HL-60 (cell line): ENCODE measurements around the gene IBA57.

ENCODE experiments used
- DNase-seq, 2 experiments: peaks; one replicate each; pipeline ENCODE4 v3.0.0-alpha.2; 2010 to 2020; ENCODE audit warnings: low read depth in 1 of 2, low spot score in 1 of 2
- H3K27ac ChIP-seq: fragments of 250-450 bp; sonication (Bioruptor Pico); replicated peaks from 2 replicates; pipeline ENCODE4 v1.5.1; 2020; ENCODE audit warnings: mild to moderate bottlenecking, moderate library complexity
- H3K27me3 ChIP-seq: fragments of 250-450 bp; sonication (Bioruptor Pico); 2 replicates; pipeline ENCODE4 v1.5.1; 2021; ENCODE audit warnings: mild to moderate bottlenecking, moderate library complexity; ENCODE audit not compliant: insufficient read depth, poor library complexity, severe bottlenecking
- H3K4me3 ChIP-seq: replicated peaks from 2 replicates; pipeline ENCODE4 v1.5.1; 2011; ENCODE audit warnings: mild to moderate bottlenecking, control low read depth, low read length; ENCODE audit not compliant: insufficient read depth
- GABPA ChIP-seq: IDR thresholded peaks from 2 replicates; pipeline ENCODE4 v1.6.1; 2012; ENCODE audit warnings: low read depth
- POLR2AphosphoS5 ChIP-seq: IDR thresholded peaks from 2 replicates; pipeline ENCODE4 v1.6.1; 2012; ENCODE audit warnings: low read depth
- SPI1 ChIP-seq: IDR thresholded peaks from 2 replicates; pipeline ENCODE4 v1.6.1; 2012; ENCODE audit warnings: low read depth, mild to moderate bottlenecking, borderline replicate concordance
- TF ChIP-seq, protein P1 (sequence below): IDR thresholded peaks from 2 replicates; pipeline ENCODE4 v1.6.1; 2012; ENCODE audit warnings: low read depth; ENCODE audit not compliant: insufficient replicate concordance
- TF ChIP-seq, protein P2 (sequence below): IDR thresholded peaks from one replicate; pipeline ENCODE4 v1.5.1; 2011; ENCODE audit warnings: low read length, control low read depth, inconsistent platforms; ENCODE audit not compliant: insufficient read depth

Gene IBA57

DNA sequence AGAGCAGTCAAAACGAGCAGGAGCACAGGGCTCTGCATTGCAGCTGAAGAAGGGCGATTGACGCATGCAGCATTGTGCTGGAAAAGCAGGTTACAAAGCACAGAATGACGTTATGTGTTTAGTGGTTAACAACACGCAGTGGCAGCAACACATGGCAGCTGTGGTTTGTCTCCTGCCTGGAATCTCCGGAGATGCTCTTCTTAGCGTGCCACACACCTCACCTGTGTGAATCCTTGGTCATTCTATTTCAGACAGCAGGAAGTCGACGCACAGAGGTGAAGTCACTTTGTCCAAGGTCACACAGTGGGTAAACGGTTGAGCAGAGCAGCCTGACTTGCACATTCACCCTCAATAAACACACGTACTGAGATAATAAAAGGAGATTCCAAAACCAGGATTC lies 56.9 kb downstream of the IBA57 start:
- DNase-seq: no peak
- TF ChIP-seq, protein P1, sequence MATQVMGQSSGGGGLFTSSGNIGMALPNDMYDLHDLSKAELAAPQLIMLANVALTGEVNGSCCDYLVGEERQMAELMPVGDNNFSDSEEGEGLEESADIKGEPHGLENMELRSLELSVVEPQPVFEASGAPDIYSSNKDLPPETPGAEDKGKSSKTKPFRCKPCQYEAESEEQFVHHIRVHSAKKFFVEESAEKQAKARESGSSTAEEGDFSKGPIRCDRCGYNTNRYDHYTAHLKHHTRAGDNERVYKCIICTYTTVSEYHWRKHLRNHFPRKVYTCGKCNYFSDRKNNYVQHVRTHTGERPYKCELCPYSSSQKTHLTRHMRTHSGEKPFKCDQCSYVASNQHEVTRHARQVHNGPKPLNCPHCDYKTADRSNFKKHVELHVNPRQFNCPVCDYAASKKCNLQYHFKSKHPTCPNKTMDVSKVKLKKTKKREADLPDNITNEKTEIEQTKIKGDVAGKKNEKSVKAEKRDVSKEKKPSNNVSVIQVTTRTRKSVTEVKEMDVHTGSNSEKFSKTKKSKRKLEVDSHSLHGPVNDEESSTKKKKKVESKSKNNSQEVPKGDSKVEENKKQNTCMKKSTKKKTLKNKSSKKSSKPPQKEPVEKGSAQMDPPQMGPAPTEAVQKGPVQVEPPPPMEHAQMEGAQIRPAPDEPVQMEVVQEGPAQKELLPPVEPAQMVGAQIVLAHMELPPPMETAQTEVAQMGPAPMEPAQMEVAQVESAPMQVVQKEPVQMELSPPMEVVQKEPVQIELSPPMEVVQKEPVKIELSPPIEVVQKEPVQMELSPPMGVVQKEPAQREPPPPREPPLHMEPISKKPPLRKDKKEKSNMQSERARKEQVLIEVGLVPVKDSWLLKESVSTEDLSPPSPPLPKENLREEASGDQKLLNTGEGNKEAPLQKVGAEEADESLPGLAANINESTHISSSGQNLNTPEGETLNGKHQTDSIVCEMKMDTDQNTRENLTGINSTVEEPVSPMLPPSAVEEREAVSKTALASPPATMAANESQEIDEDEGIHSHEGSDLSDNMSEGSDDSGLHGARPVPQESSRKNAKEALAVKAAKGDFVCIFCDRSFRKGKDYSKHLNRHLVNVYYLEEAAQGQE: no peak
- no peak overlapping the region for H3K27ac ChIP-seq
- H3K4me3 ChIP-seq: no peak overlapping the region
- no peaks in the 10 kb centered on the region for H3K27me3 ChIP-seq

DNA sequence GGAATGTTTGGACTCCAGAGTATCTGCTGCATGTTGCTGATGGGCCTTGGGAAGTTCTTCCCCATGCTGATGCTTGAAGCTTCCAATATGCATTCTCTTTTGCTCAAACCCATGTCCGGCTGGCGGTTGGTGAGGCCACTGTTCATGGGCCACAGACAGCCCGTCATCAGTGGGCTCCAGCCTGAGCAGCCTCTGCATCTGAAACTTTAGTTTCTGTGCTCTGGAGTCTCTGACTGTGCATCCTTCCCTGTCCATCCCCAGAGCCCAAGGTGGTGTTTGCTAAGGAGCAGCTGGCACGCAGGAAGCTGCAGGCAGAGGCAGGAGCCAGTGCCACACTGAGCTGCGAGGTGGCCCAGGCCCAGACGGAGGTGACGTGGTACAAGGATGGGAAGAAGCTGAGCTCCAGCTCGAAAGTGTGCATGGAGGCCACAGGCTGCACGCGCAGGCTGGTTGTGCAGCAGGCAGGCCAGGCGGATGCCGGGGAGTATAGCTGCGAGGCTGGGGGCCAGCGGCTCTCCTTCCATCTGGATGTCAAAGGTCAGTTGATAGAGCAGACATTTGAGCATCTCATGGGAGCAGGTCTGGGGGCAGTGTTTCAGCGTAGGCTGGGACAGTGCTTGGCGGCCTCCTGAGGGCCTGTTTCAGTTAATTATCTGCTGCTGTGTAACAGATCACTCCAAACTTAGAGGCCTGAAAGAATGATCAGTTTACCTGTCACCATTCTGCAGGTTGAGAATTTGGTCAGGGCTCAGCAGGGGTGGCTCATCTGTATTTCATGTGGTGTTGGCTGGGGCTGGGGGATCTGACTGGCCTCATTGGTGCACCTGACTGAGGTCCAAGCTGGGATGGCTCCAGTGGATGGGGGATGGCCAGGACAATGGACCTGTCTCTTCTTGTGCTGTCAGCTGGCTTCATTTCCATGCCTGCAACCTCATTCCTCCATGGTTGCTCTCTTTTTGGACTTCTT lies 58.9 kb downstream of the IBA57 start:
- Histone ChIP-seq H3K27ac (no peak overlapping the region), H3K4me3 (no peak overlapping the region), H3K27me3 (no peaks in the 10 kb centered on the region)
- no peak for DNase-seq
- TF ChIP-seq, protein P1: no peak
- TF ChIP-seq, protein P2, sequence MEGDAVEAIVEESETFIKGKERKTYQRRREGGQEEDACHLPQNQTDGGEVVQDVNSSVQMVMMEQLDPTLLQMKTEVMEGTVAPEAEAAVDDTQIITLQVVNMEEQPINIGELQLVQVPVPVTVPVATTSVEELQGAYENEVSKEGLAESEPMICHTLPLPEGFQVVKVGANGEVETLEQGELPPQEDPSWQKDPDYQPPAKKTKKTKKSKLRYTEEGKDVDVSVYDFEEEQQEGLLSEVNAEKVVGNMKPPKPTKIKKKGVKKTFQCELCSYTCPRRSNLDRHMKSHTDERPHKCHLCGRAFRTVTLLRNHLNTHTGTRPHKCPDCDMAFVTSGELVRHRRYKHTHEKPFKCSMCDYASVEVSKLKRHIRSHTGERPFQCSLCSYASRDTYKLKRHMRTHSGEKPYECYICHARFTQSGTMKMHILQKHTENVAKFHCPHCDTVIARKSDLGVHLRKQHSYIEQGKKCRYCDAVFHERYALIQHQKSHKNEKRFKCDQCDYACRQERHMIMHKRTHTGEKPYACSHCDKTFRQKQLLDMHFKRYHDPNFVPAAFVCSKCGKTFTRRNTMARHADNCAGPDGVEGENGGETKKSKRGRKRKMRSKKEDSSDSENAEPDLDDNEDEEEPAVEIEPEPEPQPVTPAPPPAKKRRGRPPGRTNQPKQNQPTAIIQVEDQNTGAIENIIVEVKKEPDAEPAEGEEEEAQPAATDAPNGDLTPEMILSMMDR: no peak
- TF ChIP-seq POLR2AphosphoS5: no peak
- no peak for TF ChIP-seq GABPA
- TF ChIP-seq SPI1: no peak

DNA sequence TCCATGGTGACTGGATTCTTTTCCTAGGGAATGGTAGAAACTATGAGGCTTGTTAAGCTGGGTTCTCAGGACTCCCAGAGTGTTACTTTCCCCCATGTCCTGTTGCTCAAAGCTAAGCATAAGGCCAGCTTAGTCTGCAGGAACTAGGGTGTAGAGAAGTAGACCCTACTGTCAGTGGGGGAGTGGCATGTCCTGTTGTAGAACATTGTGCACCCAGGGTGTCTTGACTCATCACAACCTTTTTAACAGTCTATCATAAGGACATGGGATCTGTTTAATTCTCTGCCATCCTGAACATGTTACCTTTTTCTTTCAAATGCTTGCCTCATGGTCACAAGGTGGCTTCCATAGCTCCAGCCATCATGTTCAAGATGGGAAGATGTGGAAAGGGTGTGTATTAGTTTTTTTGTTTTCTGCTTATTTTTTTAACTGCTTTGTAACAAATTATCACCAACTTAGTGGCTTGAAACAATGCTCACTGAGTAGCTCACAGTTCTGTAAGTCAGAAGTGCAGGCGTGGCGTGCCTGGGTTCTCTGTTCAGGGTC lies 59.6 kb downstream of the IBA57 start:
- TF ChIP-seq GABPA: no peak
- no peak for DNase-seq
- no peaks in the 10 kb centered on the region for H3K27me3 ChIP-seq

DNA sequence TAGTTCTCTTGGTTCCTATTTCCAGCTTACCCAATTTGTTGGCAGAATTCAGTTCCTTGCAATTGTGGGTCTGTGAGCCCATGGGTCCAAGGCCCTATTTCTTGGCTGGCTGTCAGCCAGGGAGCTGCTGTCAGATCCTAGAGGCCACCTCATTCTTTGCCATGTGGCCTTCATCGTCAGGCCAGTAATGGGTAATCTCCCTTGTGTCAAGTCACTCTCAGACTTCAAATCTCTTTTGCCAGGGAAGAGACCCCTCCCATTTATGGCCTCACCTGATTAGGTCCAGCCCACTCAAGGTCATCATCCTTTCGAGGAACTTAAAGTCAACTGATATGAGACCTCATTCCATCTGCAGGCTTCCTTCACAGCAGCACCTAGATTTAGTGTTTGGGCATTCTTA lies 60.1 kb downstream of the IBA57 start:
- no peak overlapping the region for H3K4me3 ChIP-seq
- no peak for TF ChIP-seq GABPA
- TF ChIP-seq POLR2AphosphoS5: no peak
- TF ChIP-seq, protein P2: no peak
- TF ChIP-seq, protein P1: no peak
- no peak for TF ChIP-seq SPI1
- H3K27ac ChIP-seq: no peak overlapping the region
- DNase-seq: no peak
- no peaks in the 10 kb centered on the region for H3K27me3 ChIP-seq

More for the DNA sequence above, 59.6 kb downstream of the IBA57 start:
- Histone ChIP-seq H3K27ac (no peak overlapping the region), H3K4me3 (no peak overlapping the region)
